Measurements from ENCODE around the gene DNAH8. TPM values are rescaled to one million over a fixed set of nuclear protein-coding genes. Genes with fewer than 3 reads are reported as not detected.

The DNAH8 gene
- total RNA-seq, 6 experiments from 2014 or later = not detected

DNA sequence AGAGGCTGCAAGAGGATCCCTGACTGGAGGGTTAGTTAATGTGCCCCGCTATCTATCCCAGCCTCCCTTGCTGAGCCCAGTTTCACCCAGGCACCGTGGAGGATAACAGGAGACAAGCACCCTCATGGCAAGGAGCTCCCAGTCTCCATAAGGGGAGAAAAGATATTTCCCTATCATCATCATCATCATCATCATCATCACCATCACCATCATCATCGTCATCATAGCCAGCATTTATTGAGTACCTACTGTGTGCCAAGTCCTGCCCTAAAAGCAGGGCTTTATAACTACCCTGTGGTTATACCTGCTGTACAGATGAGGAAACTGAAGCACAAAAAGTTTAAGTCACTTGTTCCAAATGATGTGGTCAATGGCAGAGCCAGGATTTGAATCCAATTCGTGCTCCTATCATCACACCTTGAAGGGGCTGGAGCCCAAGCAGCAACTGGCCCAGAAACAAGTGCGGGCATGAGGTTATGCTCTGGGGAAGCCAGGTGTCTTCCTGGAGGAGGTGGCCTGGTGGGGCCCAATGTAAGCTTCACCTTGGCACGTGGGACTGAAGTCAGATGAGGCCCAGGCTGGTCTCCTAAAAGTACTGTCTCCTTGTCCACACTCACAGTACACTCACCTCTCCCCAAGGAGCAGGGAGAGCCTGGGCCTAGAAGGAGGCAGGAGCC lies 343.5 kb downstream of the DNAH8 start:
- H3K4me3 Mint-ChIP-seq = no peak overlapping the region
- no peaks in the 10 kb centered on the region for H3K36me3 Mint-ChIP-seq (ENCODE audit: low read depth)
- DNase-seq = no peak
- H3K9me3 Mint-ChIP-seq = no peaks in the 10 kb centered on the region
- no peak overlapping the region for H3K27ac Mint-ChIP-seq
- TF ChIP-seq, protein P1, sequence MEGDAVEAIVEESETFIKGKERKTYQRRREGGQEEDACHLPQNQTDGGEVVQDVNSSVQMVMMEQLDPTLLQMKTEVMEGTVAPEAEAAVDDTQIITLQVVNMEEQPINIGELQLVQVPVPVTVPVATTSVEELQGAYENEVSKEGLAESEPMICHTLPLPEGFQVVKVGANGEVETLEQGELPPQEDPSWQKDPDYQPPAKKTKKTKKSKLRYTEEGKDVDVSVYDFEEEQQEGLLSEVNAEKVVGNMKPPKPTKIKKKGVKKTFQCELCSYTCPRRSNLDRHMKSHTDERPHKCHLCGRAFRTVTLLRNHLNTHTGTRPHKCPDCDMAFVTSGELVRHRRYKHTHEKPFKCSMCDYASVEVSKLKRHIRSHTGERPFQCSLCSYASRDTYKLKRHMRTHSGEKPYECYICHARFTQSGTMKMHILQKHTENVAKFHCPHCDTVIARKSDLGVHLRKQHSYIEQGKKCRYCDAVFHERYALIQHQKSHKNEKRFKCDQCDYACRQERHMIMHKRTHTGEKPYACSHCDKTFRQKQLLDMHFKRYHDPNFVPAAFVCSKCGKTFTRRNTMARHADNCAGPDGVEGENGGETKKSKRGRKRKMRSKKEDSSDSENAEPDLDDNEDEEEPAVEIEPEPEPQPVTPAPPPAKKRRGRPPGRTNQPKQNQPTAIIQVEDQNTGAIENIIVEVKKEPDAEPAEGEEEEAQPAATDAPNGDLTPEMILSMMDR (IDR thresholded peaks at IDR 0.05) = no peak
- H3K4me1 Mint-ChIP-seq (ENCODE audit: low read depth) = no peaks in the 10 kb centered on the region
- peaks cover 24% of the 10 kb centered on the region for H3K27me3 Mint-ChIP-seq (ENCODE audit: insufficient read depth)

DNA sequence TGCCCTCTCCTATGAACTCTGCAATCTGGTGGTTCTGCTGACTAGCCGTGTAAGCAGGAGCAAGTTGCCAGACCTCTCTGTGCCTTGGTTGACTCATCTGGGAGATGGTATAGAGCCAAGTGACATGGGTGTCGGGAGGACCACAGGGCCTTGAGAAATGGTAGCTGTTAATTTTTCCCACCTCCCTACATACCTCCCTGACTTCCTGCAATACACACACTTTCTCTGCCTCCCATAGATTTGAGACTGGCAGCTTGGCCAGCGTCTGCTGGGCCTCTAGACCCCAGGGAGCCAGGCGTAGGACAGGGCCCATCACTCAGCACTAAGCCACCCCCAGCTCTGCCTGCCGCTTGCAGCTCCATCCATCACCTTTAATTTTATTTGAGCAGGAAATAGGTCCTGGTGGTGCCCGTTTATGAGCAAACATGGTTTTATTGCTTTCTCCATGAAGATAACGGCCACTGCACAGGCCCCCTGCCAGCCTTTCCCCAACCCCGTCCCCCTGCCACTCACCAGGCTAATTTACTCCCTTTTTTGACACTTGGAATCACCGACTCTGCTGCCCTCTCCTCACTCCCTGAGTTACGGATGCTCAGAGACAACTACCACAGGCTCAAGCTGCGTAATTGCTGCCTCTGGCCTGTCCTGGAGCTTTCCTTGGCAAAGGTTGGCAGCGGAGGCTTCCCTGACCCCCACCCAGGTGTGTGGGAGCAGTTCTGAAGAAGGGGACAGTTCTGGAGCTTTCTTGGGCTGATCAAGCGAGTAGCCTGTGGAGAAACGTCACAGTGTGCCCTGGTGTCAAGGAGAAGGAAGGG lies 344.6 kb downstream of the DNAH8 start:
- Mint-ChIP-seq H3K4me3 (no peak overlapping the region), H3K4me1 (ENCODE audit: low read depth) (no peaks in the 10 kb centered on the region), H3K36me3 (ENCODE audit: low read depth) (no peaks in the 10 kb centered on the region), H3K27ac (no peak overlapping the region), H3K27me3 (ENCODE audit: insufficient read depth) (peaks cover 24% of the 10 kb centered on the region), H3K9me3 (no peaks in the 10 kb centered on the region)
- DNase-seq = no peak
- TF ChIP-seq, protein P1 (IDR thresholded peaks at IDR 0.05) = no peak

DNA sequence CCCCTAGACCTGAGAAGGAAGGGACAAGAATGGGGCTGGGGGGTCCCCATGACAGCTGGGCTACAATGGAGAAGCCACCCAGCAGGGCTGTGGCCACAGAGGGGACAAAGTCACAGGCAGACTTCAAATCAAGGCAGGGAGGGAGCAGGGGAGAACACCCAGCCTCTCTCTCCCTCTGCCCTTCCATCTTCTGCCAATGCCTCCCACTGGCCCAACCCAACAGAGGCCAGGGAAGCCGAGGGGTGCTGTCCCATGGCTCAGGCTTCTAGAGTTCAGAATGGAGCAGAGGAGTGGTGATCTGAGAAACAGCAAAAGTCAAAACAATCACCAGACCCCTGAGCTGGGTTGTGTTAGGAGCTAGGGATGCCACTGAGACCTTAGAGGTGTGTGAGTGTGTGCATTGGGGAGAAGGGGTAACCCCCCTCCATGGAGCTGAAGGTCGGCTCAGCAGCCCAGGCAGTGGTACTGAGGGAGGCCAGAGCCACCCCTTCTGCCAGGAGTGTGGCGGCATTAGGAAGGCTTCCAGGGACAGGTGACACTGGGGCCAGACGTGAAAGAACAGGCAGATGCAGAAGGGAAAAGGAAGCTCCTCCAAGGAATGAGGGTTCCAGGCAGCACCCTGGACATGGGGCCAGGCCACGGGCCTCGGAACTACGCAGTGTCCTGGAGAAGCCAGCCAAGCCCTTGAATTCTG lies 345.5 kb downstream of the DNAH8 start:
- Mint-ChIP-seq H3K27me3 (ENCODE audit: insufficient read depth) (peaks cover 19% of the 10 kb centered on the region), H3K36me3 (ENCODE audit: low read depth) (no peaks in the 10 kb centered on the region), H3K4me1 (ENCODE audit: low read depth) (no peaks in the 10 kb centered on the region), H3K27ac (no peak overlapping the region), H3K4me3 (no peak overlapping the region), H3K9me3 (no peaks in the 10 kb centered on the region)
- DNase-seq = no peak
- TF ChIP-seq, protein P1 (IDR thresholded peaks at IDR 0.05) = no peak

DNA sequence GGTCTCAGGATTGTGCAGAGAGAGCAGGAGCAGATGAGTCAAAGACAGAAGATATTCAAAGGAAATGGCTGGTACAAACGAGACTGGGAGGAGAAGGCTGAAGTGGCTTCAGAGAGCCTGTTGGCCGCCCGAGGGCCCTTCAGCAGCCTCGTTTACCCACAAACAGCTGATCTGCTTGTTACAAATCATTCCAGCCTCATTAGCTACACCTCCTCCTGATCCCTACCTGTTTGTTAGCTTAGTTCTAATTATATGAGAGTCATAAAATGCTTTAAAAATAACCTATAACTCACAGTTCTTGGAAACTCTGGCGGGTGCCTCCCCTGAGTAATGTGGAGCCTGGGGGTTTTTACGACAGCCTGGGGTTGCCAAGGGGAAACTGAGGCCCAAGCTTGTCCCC lies 346.1 kb downstream of the DNAH8 start:
- Mint-ChIP-seq H3K27me3 (ENCODE audit: insufficient read depth) (peaks cover 20% of the 10 kb centered on the region), H3K36me3 (ENCODE audit: low read depth) (no peaks in the 10 kb centered on the region), H3K4me1 (ENCODE audit: low read depth) (no peaks in the 10 kb centered on the region)

DNA sequence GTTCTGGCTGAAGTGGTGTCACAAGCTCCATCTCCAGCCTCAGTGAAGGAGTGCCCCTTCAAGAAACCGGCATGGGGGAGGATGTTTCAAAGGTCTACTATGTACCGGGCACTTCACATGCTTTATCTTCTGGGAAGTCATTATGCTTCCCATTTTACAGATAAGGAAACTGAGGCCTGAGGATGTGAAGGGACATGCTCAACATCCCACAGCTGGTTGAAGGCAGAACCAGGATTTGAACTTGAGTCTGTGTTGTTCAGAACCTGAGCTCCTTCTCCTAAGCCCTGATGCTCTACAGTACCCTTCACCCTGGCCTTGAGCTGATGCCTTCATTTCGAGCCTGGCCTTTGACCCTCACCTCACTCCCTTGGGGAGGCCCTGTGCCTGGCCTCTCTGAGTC lies 346.5 kb downstream of the DNAH8 start:
- no peak overlapping the region for H3K27ac Mint-ChIP-seq
- DNase-seq = no peak
- H3K27me3 Mint-ChIP-seq (ENCODE audit: insufficient read depth) = peaks cover 21% of the 10 kb centered on the region
- H3K4me3 Mint-ChIP-seq = no peak overlapping the region
- no peaks in the 10 kb centered on the region for H3K4me1 Mint-ChIP-seq (ENCODE audit: low read depth)
- TF ChIP-seq, protein P1 (IDR thresholded peaks at IDR 0.05) = no peak
- no peaks in the 10 kb centered on the region for H3K36me3 Mint-ChIP-seq (ENCODE audit: low read depth)
- no peaks in the 10 kb centered on the region for H3K9me3 Mint-ChIP-seq

More for the DNA sequence above, 346.1 kb downstream of the DNAH8 start:
- Mint-ChIP-seq H3K4me3 (no peak overlapping the region), H3K27ac (no peak overlapping the region), H3K9me3 (no peaks in the 10 kb centered on the region)
- TF ChIP-seq, protein P1 (IDR thresholded peaks at IDR 0.05) = no peak
- DNase-seq = no peak

Measured in HFFc6 (cell line).